PC-3 (cell line): ENCODE data around the gene GDPD3. TPM values are rescaled to one million over a fixed set of nuclear protein-coding genes. Genes with fewer than 3 reads are reported as not detected.

Experiments
- ATAC-seq: fragments of 200-7000 bp; cut with Tn5 transposase; 2 replicates; pipeline ENCODE4 v1.9.1; 2020; ENCODE audit warnings: mild to moderate bottlenecking, moderate library complexity
- BruUV-seq: library from RNA; stranded (reverse); fragments of 400-500 nt; replicated peaks from 2 replicates; lab custom pipeline; 2021; lab: Mats Ljungman, UMichigan
- CTCF ChIA-PET: fragments of 300-600 bp; sonication (Branson Sonifier 250); formaldehyde crosslinking; loops from one replicate; lab custom pipeline; 2022; ENCODE audit warnings: antibody characterized with exemption; lab: Charles Lee
- POLR2A ChIA-PET: fragments of 300-600 bp; sonication (Branson Sonifier 250); formaldehyde crosslinking; loops from one replicate; lab custom pipeline; 2022; ENCODE audit warnings: antibody characterized with exemption; ENCODE audit not compliant: unreplicated experiment; lab: Charles Lee
- DNase-seq: peaks from one replicate; pipeline ENCODE4 v3.0.0-alpha.2; 2015
- H2AFZ ChIP-seq: fragments of 300-600 bp; sonication (generic); 2 replicates; pipeline ENCODE4 v1.6.0; 2016; ENCODE audit warnings: antibody characterized with exemption, low read length
- H3F3A ChIP-seq: fragments of 300-600 bp; sonication (generic); one replicate; pipeline ENCODE4 v1.6.0; 2017; ENCODE audit warnings: antibody characterized with exemption, low read length, control low read depth, mild to moderate bottlenecking; ENCODE audit not compliant: unreplicated experiment
- H3K27ac ChIP-seq: fragments of 300-600 bp; sonication (generic); 2 replicates; pipeline ENCODE4 v1.5.1; 2016; ENCODE audit warnings: mild to moderate bottlenecking, low read length
- H3K27me3 ChIP-seq: fragments of 300-600 bp; sonication (generic); 2 replicates; pipeline ENCODE4 v1.6.1; 2016; ENCODE audit warnings: low read length, mixed read lengths
- H3K36me3 ChIP-seq: fragments of 300-600 bp; sonication (generic); 2 replicates; pipeline ENCODE4 v1.6.1; 2016; ENCODE audit warnings: low read depth, mixed run types, low read length, mixed read lengths
- H3K4me1 ChIP-seq: fragments of 300-600 bp; sonication (generic); 2 replicates; pipeline ENCODE4 v1.5.1; 2016; ENCODE audit warnings: low read length; ENCODE audit not compliant: insufficient read depth
- H3K4me2 ChIP-seq: fragments of 300-600 bp; sonication (generic); 2 replicates; pipeline ENCODE4 v1.6.0; 2016; ENCODE audit warnings: low read length
- H3K4me3 ChIP-seq: fragments of 300-600 bp; sonication (generic); 2 replicates; pipeline ENCODE4 v1.5.1; 2016; ENCODE audit warnings: mild to moderate bottlenecking, low read length, mixed read lengths
- H3K79me2 ChIP-seq: fragments of 300-600 bp; sonication (generic); 2 replicates; pipeline ENCODE4 v1.6.1; 2017; ENCODE audit warnings: low read length, mixed read lengths
- H3K9ac ChIP-seq: fragments of 300-600 bp; sonication (generic); 2 replicates; pipeline ENCODE4 v1.6.0; 2016; ENCODE audit warnings: mild to moderate bottlenecking, low read length
- H3K9me2 ChIP-seq: fragments of 300-600 bp; sonication (generic); replicated peaks from 2 replicates; pipeline ENCODE4 v1.6.1; 2016; ENCODE audit warnings: mixed run types, low read length, mixed read lengths
- H3K9me3 ChIP-seq: fragments of 300-600 bp; sonication (generic); 2 replicates; pipeline ENCODE4 v1.6.1; 2016; ENCODE audit warnings: low read length, mixed read lengths
- H4K20me1 ChIP-seq: fragments of 300-600 bp; sonication (generic); 2 replicates; pipeline ENCODE4 v1.6.1; 2016; ENCODE audit warnings: low read length, mixed read lengths
- EZH2 ChIP-seq: fragments of 300-600 bp; sonication (generic); IDR thresholded peaks from one replicate; pipeline ENCODE4 v1.6.1; 2017; ENCODE audit warnings: antibody characterized with exemption, mild to moderate bottlenecking, low read length; ENCODE audit not compliant: unreplicated experiment
- EZH2phosphoT487 ChIP-seq: fragments of 300-600 bp; sonication (generic); IDR thresholded peaks from 2 replicates; pipeline ENCODE4 v1.6.1; 2018; ENCODE audit warnings: mild to moderate bottlenecking, antibody characterized with exemption, low read length, borderline replicate concordance
- intact Hi-C: fragments of 100-400 bp; cut with micrococcal nuclease; formaldehyde crosslinking; loops from 2 replicates; pipeline ENCODE4 v1.9.0; 2023
- total RNA-seq: library from RNA; depleted of rRNA; stranded (reverse); fragments of >200 nt; gene quantifications from 2 replicates; pipeline ENCODE4 v1.2.3, GENCODE V29; 2014
- TF ChIP-seq, protein P1 (sequence below): fragments of 300-600 bp; sonication (generic); conservative IDR thresholded peaks from 2 replicates; pipeline ENCODE4 v1.5.1; 2017; ENCODE audit warnings: antibody characterized with exemption, low read depth, mild to moderate bottlenecking, low read length

The GDPD3 gene
- total RNA-seq, 1 experiment from 2014 or later: 3.4 TPM

DNA sequence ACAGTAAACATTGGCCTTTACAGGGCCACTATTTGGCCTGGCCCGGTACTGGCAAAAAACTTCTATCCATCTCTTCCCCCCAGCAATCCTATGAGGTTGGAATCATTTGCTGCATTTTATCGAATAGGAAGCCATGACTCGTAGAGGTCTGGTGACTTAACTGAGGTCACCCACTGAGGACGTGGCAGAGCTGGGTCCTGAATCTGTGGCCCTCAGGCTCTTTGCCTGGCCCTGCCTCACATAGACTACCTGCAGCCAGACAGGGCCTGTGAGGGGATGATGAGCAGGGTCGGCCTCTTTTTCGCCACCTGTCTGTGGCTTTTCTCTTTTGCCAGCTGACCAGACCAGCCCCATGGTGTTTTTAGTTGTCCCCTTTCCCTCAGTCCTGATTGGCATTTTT is 35.7 kb downstream of the GDPD3 start:
- peaks cover 6% of the 10 kb centered on the region for H3F3A ChIP-seq
- intact Hi-C loops: no loop called here
- TF ChIP-seq EZH2phosphoT487: no peak
- TF ChIP-seq, protein P1, sequence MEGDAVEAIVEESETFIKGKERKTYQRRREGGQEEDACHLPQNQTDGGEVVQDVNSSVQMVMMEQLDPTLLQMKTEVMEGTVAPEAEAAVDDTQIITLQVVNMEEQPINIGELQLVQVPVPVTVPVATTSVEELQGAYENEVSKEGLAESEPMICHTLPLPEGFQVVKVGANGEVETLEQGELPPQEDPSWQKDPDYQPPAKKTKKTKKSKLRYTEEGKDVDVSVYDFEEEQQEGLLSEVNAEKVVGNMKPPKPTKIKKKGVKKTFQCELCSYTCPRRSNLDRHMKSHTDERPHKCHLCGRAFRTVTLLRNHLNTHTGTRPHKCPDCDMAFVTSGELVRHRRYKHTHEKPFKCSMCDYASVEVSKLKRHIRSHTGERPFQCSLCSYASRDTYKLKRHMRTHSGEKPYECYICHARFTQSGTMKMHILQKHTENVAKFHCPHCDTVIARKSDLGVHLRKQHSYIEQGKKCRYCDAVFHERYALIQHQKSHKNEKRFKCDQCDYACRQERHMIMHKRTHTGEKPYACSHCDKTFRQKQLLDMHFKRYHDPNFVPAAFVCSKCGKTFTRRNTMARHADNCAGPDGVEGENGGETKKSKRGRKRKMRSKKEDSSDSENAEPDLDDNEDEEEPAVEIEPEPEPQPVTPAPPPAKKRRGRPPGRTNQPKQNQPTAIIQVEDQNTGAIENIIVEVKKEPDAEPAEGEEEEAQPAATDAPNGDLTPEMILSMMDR: no peak
- no peak for TF ChIP-seq EZH2
- H3K9me3 ChIP-seq: no peaks in the 10 kb centered on the region
- ATAC-seq: no peak
- peaks cover 10% of the 10 kb centered on the region; the same call in 1 of the 2 replicates for H3K36me3 ChIP-seq
- DNase-seq: no peak
- CTCF ChIA-PET: no interaction called here
- H2AFZ ChIP-seq: no peak overlapping the region
- BruUV-seq: no TSS peak
- POLR2A ChIA-PET: no interaction called here
- no peak overlapping the region for H3K9ac ChIP-seq
- H3K27ac ChIP-seq: no peak overlapping the region
- 0 out of 2 replicates have a peak, but pooled peaks cover 4% of the 10 kb centered on the region for H4K20me1 ChIP-seq
- no peaks in the 10 kb centered on the region for H3K27me3 ChIP-seq
- H3K9me2 ChIP-seq: no peaks in the 10 kb centered on the region
- H3K4me3 ChIP-seq: peak overlapping the region; percentile 94
- peak overlapping the region; percentile 97 for H3K4me2 ChIP-seq
- H3K79me2 ChIP-seq: peaks cover 44% of the 10 kb centered on the region
- H3K4me1 ChIP-seq: peaks cover 17% of the 10 kb centered on the region

DNA sequence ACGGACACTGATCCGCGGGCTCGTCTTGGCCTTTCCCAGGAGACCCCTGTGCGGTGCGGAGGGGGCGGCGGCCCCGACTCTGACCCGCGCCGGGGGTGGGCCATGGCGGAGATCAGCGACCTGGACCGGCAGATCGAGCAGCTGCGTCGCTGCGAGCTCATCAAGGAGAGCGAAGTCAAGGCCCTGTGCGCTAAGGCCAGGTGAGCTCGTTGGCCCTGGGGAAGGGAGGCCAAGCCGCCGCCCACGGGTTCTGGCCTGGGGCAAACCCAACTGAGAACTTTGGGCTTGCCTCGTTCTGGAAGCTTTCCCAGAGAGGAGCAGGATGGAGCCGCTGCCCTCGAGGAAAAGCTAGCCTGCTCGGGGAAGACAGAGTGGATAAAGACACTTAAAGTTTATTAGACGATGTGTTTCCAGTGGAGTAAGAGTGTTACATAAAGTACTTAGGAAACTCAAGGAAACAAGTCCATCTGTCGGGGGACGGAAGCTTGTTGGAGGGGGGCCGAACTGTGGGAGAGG is 37.0 kb downstream of the GDPD3 start:
- no TSS peak for BruUV-seq
- TF ChIP-seq EZH2phosphoT487 (no peak), EZH2 (no peak)
- TF ChIP-seq, protein P1: no peak

More for the DNA sequence above, 37.0 kb downstream of the GDPD3 start:
- CTCF ChIA-PET: no interaction called here
- intact Hi-C loops: no loop called here
- Histone ChIP-seq H3F3A (peaks cover 6% of the 10 kb centered on the region), H3K4me1 (peaks cover 17% of the 10 kb centered on the region), H3K9me2 (no peaks in the 10 kb centered on the region), H3K4me2 (peak overlapping the region; percentile 97), H3K27me3 (no peaks in the 10 kb centered on the region), H3K4me3 (peak overlapping the region; percentile 94), H3K9me3 (no peaks in the 10 kb centered on the region), H4K20me1 (0 out of 2 replicates have a peak, but pooled peaks cover 4% of the 10 kb centered on the region), H2AFZ (peak overlapping the region; percentile 37), H3K27ac (peak overlapping the region; percentile 69), H3K36me3 (peaks cover 20% of the 10 kb centered on the region; the same call in 1 of the 2 replicates), H3K79me2 (peaks cover 44% of the 10 kb centered on the region), H3K9ac (peak overlapping the region; percentile 94)
- POLR2A ChIA-PET: interaction anchor here (0.6 kb wide), 1 partner anchor 15 kb away, joined by 3 read pairs; no protein-coding TSS in a partner anchor
- DNase-seq (no peak), ATAC-seq (peak; percentile 14)
